ENCODE results near the gene LEMD2. TPM values are rescaled to one million over a fixed set of nuclear protein-coding genes. Genes with fewer than 3 reads are reported as not detected.

Gene LEMD2
- total and polyA plus RNA-seq, 11 donors: 21.2 to 51.3 (median 25.9) TPM

GRCh38 chr6:33790910-33791309, 2.0 kb upstream of the LEMD2 start:
- intact Hi-C loops (cut with DNase I): no loop called here
- no peak for ATAC-seq
- peaks cover 0 to 7% (median 0%) of the 10 kb centered on the region in 9 donors for H3K27me3 ChIP-seq
- H3K36me3 ChIP-seq: peaks cover 0 to 17% (median 5%) of the 10 kb centered on the region in 9 donors
- H3K4me1 ChIP-seq: peaks cover 3 to 28% (median 24%) of the 10 kb centered on the region in 12 donors
- H3K4me3 ChIP-seq: no peak overlapping the region
- no peaks in the 10 kb centered on the region for H3K9me3 ChIP-seq
- peak in 1 of 5 donors; percentile 35 for DNase-seq
- H3K27ac ChIP-seq: no peak overlapping the region
- 87 to 95% (median 93%) methylated on average over 5 of the region's 5 CpGs for WGBS, 4 donors
- TF ChIP-seq CTCF (IDR thresholded peaks at IDR 0.05): no peak
- TF ChIP-seq POLR2A (IDR thresholded peaks at IDR 0.05): no peak

- peaks cover 0 to 22% (median 5%) of the 10 kb centered on the region in 9 donors for H3K36me3 ChIP-seq
- DNase-seq (no peak), ATAC-seq (no peak)
- no peak overlapping the region for H3K27ac ChIP-seq
- no peaks in the 10 kb centered on the region for H3K9me3 ChIP-seq
- intact Hi-C loops (cut with DNase I): no loop called here
- H3K4me3 ChIP-seq: no peak overlapping the region
- 75 to 81% (median 79%) methylated on average over 2 of the region's 2 CpGs for WGBS, 4 donors
- H3K27me3 ChIP-seq: peaks cover 0 to 7% (median 0%) of the 10 kb centered on the region in 9 donors
- TF ChIP-seq POLR2A (IDR thresholded peaks at IDR 0.05): no peak
- TF ChIP-seq CTCF (IDR thresholded peaks at IDR 0.05): no peak
- peaks cover 3 to 33% (median 29%) of the 10 kb centered on the region in 12 donors for H3K4me1 ChIP-seq
Measured at GRCh38 chr6:33790379-33790778, 1.4 kb upstream of the LEMD2 start.

DNA sequence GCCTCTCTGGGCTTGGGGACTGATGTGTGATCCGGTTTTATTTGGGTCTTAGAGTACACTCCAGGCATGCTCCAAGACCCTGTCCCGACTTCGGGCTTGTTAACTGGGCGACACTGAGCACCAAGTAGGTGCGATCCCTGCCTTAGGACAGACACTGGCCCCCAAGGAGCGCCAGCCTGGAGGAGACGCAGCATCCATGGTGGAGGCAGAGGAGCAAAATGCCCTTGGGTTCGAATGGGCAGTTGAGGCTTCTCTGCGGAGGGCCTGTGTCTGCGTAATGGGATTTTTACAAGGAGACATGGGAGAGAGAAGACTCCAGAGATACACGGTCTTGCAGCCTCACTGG, 593 bp upstream of the LEMD2 start:
- Histone ChIP-seq H3K36me3 (peaks cover 0 to 30% (median 9%) of the 10 kb centered on the region in 9 donors), H3K27ac (peak overlapping the region in 9 of 12 donors; percentile 95 to 99 (median 98)), H3K9me3 (no peaks in the 10 kb centered on the region), H3K4me1 (peaks cover 3 to 42% (median 36%) of the 10 kb centered on the region in 12 donors), H3K27me3 (peaks cover 0 to 4% (median 0%) of the 10 kb centered on the region in 9 donors), H3K4me3 (peak overlapping the region in 8 of 12 donors; percentile 66 to 100 (median 95))
- intact Hi-C loops (cut with DNase I): loop anchor here in 1 of 10 donors (2.0 kb wide), 1 partner anchor 79 kb away; the partner anchor contains the start of gene UQCC2
- DNase-seq (peak in 1 of 5 donors; percentile 47), ATAC-seq (no peak)
- TF ChIP-seq POLR2A (IDR thresholded peaks at IDR 0.05): no peak
- no peak for TF ChIP-seq CTCF (IDR thresholded peaks at IDR 0.05)
- WGBS, 4 donors: 90 to 94% (median 92%) methylated on average over 11 of the region's 11 CpGs

- peak; percentile 79 to 89 (median 86) for DNase-seq
- peak; percentile 56 to 84 (median 78) for ATAC-seq
- H3K9me3 ChIP-seq: no peaks in the 10 kb centered on the region
- H3K36me3 ChIP-seq: peaks cover 0 to 44% (median 23%) of the 10 kb centered on the region in 9 donors
- H3K4me1 ChIP-seq: peaks cover 5 to 51% (median 37%) of the 10 kb centered on the region in 12 donors
- intact Hi-C loops (cut with DNase I): loop anchor here in 1 of 10 donors (2.0 kb wide), 1 partner anchor 77 kb away; the partner anchor contains the start of gene UQCC2
- TF ChIP-seq POLR2A (IDR thresholded peaks at IDR 0.05): peak; percentile 17 to 43
- TF ChIP-seq CTCF (IDR thresholded peaks at IDR 0.05): no peak
- peak overlapping the region; percentile 95 to 100 (median 98) for H3K27ac ChIP-seq
- 0 to 1% (median 0%) methylated on average over 20 to 53 of the region's 53 CpGs for WGBS, 4 donors
- peak overlapping the region; percentile 66 to 100 (median 95) for H3K4me3 ChIP-seq
- no peaks in the 10 kb centered on the region for H3K27me3 ChIP-seq
Measured at GRCh38 chr6:33787954-33788693, 806 bp downstream of the LEMD2 start.

All from heart left ventricle (tissue), 16 donors.